Retinal pigment epithelial cell (primary cell): Measurements from ENCODE around the gene MGLL.

Source experiments
- DNase-seq: peaks from one replicate; pipeline ENCODE4 v3.0.0-alpha.2; 2010; ENCODE audit warnings: low read depth
- H3K4me3 ChIP-seq: 2 replicates; pipeline ENCODE4 v1.5.1; 2011; ENCODE audit warnings: mild to moderate bottlenecking, low read length, control low read depth, moderate library complexity
- TF ChIP-seq, protein P1 (sequence below): conservative IDR thresholded peaks from 2 replicates; pipeline ENCODE4 v1.5.1; 2011; ENCODE audit warnings: low read depth, low read length, control low read depth, inconsistent platforms

The MGLL gene

GRCh38 chr3:127702151-127702578, 120.2 kb downstream of the MGLL start:
- no peak overlapping the region for H3K4me3 ChIP-seq
- no peak for DNase-seq
- TF ChIP-seq, protein P1, sequence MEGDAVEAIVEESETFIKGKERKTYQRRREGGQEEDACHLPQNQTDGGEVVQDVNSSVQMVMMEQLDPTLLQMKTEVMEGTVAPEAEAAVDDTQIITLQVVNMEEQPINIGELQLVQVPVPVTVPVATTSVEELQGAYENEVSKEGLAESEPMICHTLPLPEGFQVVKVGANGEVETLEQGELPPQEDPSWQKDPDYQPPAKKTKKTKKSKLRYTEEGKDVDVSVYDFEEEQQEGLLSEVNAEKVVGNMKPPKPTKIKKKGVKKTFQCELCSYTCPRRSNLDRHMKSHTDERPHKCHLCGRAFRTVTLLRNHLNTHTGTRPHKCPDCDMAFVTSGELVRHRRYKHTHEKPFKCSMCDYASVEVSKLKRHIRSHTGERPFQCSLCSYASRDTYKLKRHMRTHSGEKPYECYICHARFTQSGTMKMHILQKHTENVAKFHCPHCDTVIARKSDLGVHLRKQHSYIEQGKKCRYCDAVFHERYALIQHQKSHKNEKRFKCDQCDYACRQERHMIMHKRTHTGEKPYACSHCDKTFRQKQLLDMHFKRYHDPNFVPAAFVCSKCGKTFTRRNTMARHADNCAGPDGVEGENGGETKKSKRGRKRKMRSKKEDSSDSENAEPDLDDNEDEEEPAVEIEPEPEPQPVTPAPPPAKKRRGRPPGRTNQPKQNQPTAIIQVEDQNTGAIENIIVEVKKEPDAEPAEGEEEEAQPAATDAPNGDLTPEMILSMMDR: no peak

- no peak overlapping the region for H3K4me3 ChIP-seq
- TF ChIP-seq, protein P1: no peak
- DNase-seq: no peak
These were observed 120.9 kb downstream of the MGLL start for GRCh38 chr3:127701280-127701911.

GRCh38 chr3:127700406-127700805, 121.9 kb downstream of the MGLL start:
- TF ChIP-seq, protein P1: no peak
- no peak overlapping the region for H3K4me3 ChIP-seq
- no peak for DNase-seq

GRCh38 chr3:127699416-127700300, 122.7 kb downstream of the MGLL start:
- H3K4me3 ChIP-seq: no peak overlapping the region
- no peak for DNase-seq
- TF ChIP-seq, protein P1: no peak

- H3K4me3 ChIP-seq: no peak overlapping the region
- DNase-seq: no peak
- TF ChIP-seq, protein P1: no peak
These were observed 123.5 kb downstream of the MGLL start for GRCh38 chr3:127698691-127699415.

GRCh38 chr3:127698286-127698685, 124.0 kb downstream of the MGLL start:
- TF ChIP-seq, protein P1: no peak
- DNase-seq: no peak
- H3K4me3 ChIP-seq: no peak overlapping the region
